Skeletal muscle tissue (tissue), 4 donors: ENCODE measurements around the gene LMOD1. TPM values are rescaled to one million over a fixed set of nuclear protein-coding genes. Genes with fewer than 3 reads are reported as not detected.
A peak's percentile ranks its signal among the peaks of the same experiment; 100 is the strongest.

Experiments
- H3K27ac ChIP-seq: one replicate; pipeline ENCODE4 v1.7.0; 2013; ENCODE audit warnings: mild to moderate bottlenecking, low read depth, low read length, inconsistent platforms
- H3K27me3 ChIP-seq, 3 donors: one replicate each; pipeline ENCODE4 v1.7.0; 2013; ENCODE audit warnings: low read length in 3 of 3; ENCODE audit not compliant: control insufficient read depth in 3 of 3, insufficient read depth in 3 of 3
- H3K36me3 ChIP-seq, 3 donors: one replicate each; pipeline ENCODE4 v1.7.0; 2013; ENCODE audit warnings: low read length in 3 of 3; ENCODE audit not compliant: control insufficient read depth in 3 of 3, insufficient read depth in 3 of 3
- H3K4me1 ChIP-seq, 3 donors: one replicate each; pipeline ENCODE4 v1.7.0; 2013; ENCODE audit warnings: low read length in 3 of 3, mild to moderate bottlenecking in 3 of 3; ENCODE audit not compliant: control insufficient read depth in 3 of 3, insufficient read depth in 3 of 3
- H3K4me3 ChIP-seq, 3 donors: one replicate each; pipeline ENCODE4 v1.7.0; 2013; ENCODE audit warnings: low read length in 3 of 3
- H3K9ac ChIP-seq, 3 donors: one replicate each; pipeline ENCODE4 v1.7.0; 2013; ENCODE audit warnings: low read length in 3 of 3, mild to moderate bottlenecking in 3 of 3, moderate library complexity in 2 of 3, low read depth in 1 of 3
- H3K9me3 ChIP-seq, 3 donors: one replicate each; pipeline ENCODE4 v1.7.0; 2013; ENCODE audit warnings: low read length in 3 of 3; ENCODE audit not compliant: control insufficient read depth in 3 of 3
- total RNA-seq: library from RNA; depleted of rRNA; stranded (reverse); fragments of >200 nt; gene quantifications from one replicate; pipeline ENCODE4 v1.2.3, GENCODE V29; 2014
- donor health status: Osteomylitis.

The LMOD1 gene
- total RNA-seq: 15.1 TPM

DNA sequence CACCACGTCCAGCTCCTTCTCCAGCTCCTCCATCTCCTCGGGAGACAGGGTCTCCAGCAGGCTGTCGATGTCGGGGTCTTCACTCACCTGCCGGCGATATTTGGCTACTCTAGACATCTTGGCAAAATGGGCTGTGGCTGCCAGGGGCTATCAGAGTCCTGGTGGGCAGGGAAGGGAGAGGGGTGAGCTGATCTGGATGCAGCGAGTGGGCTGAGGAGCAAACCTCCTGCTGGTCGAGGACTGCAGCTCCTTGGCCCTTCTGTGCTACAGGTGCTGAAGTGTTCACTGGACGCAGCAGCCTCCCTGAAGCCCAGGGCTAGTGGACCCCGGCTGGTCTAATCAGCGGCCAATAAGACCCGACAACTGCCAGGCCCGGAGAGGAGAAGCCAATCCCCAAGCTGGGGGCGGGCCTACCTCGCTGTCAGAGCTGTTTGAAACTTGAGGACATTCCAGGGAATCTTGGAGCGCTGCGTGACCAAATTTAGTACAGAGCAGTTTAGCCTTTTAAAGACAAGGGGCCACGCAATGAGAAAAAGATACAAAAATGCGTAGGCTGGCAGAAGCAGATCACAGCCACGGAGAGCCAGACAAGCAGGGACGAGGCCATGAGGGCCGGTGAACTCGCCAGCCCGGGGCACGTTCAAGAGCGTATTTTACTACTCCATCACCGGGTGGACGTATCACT, at the start of gene LMOD1:
Gene LMOD1 (minus strand): TSS at position 325 of the 685 bp plus-strand sequence. CDS start 208 bp downstream, at position 117.
- no peaks in the 10 kb centered on the region for H3K9me3 ChIP-seq
- H3K27me3 ChIP-seq: no peaks in the 10 kb centered on the region
- H3K4me3 ChIP-seq: peak within 1 kb of the TSS; percentile 93 to 98 (median 97)
- H3K27ac ChIP-seq: peak within 1 kb of the TSS; percentile 79
- H3K36me3 ChIP-seq: peaks cover 0 to 4% (median 3%) of the 10 kb centered on the region in 3 donors
- peaks cover 30 to 58% (median 36%) of the 10 kb centered on the region in 3 donors for H3K4me1 ChIP-seq
- H3K9ac ChIP-seq: peak within 1 kb of the TSS; percentile 94 to 96 (median 96)

- Histone ChIP-seq H3K27me3 (no peaks in the 10 kb centered on the region), H3K9me3 (no peaks in the 10 kb centered on the region), H3K36me3 (peaks cover 37 to 45% (median 37%) of the 10 kb centered on the region in 3 donors), H3K4me3 (no peak overlapping the region), H3K4me1 (peaks cover 2 to 7% (median 7%) of the 10 kb centered on the region in 3 donors), H3K27ac (no peak overlapping the region), H3K9ac (no peak overlapping the region)
These were observed 44.1 kb upstream of the LMOD1 start for GRCh38 chr1:201990427-201990826.

DNA sequence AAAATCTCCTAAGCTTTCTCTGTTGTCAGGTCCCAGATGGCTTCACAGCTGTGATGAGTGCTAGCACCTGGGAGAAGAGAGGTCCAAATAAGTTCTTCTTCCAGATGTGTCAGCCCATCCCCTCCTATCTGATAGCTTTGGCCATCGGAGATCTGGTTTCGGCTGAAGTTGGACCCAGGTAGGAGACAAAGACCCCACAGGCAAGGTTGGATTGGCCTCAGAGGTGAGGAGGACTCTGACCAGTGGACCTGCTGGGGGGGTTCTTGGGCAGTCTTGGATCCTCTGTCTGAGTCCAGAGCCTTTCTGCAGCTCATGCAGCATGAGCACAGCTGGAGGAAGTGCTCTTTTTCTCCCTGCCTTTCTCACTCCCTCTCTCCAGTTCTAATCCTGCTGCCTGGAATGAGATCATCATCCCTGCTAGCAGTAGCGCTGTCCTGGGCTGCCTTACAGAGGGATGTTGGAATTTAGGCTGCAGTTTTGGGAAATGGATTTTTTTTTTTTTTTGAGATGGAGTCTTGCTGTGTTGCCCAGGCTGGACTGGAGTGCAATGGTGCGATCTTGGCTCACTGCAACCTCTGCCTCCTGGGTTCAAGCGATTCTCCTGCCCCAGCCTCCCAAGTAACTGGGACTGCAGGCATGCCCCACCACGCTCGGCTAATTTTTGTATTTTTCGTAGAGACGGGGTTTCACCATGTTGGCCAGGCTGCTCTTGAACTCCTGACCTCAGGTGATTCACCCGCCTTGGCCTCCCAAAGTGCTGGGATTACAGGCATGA, 43.2 kb upstream of the LMOD1 start:
- H3K4me3 ChIP-seq: no peak overlapping the region
- no peaks in the 10 kb centered on the region for H3K27me3 ChIP-seq
- H3K4me1 ChIP-seq: peaks cover 2 to 11% (median 7%) of the 10 kb centered on the region in 3 donors
- H3K9me3 ChIP-seq: no peaks in the 10 kb centered on the region
- no peak overlapping the region for H3K27ac ChIP-seq
- peaks cover 34 to 42% (median 37%) of the 10 kb centered on the region in 3 donors for H3K36me3 ChIP-seq
- no peak overlapping the region for H3K9ac ChIP-seq

DNA sequence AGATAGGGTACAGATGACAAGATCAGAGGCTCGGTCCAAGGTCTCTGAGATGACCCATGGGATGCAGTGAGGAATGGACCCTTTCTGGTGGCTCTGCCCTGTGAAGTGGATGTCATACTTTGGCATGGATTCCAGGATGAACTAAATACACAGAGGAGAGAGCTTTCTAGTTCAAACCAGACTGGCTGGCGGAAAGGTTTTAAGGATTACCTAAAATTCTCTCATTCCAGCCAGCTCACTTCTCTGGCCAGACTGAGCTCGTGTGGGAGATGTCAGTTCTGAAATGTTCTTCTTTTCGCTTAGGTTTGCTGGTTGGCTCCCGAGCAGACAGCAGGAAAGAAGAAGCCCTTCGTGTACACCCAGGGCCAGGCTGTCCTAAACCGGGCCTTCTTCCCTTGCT, 42.3 kb upstream of the LMOD1 start:
- H3K27ac ChIP-seq: no peak overlapping the region
- peaks cover 4 to 14% (median 11%) of the 10 kb centered on the region in 3 donors for H3K4me1 ChIP-seq
- peaks cover 26 to 36% (median 34%) of the 10 kb centered on the region in 3 donors for H3K36me3 ChIP-seq
- no peak overlapping the region for H3K4me3 ChIP-seq
- H3K27me3 ChIP-seq: no peaks in the 10 kb centered on the region
- no peaks in the 10 kb centered on the region for H3K9me3 ChIP-seq
- H3K9ac ChIP-seq: no peak overlapping the region

DNA sequence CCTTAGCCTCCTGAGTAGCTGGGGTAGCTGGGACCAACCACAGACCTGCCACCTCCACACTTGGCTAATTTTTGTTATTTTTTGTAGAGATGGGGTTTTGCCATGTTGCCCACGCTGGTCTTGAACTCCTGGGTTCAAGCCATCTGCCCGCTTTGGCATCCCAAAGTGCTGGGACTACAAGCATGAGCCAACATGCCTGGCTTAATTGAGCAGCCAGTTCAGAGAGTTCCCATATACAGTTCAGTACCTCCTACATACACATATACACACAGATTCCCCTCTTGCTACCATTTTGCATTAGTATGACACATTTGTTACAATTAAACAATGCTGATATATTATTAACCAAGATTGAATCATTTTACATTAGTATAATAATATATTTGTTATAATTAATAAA, 39.0 kb upstream of the LMOD1 start:
- peaks cover 9 to 24% (median 19%) of the 10 kb centered on the region in 3 donors for H3K4me1 ChIP-seq
- no peak overlapping the region for H3K9ac ChIP-seq
- no peaks in the 10 kb centered on the region for H3K27me3 ChIP-seq
- peaks cover 10 to 17% (median 12%) of the 10 kb centered on the region in 3 donors for H3K36me3 ChIP-seq
- no peak overlapping the region for H3K4me3 ChIP-seq
- no peak overlapping the region for H3K27ac ChIP-seq
- H3K9me3 ChIP-seq: no peaks in the 10 kb centered on the region

- no peaks in the 10 kb centered on the region for H3K9me3 ChIP-seq
- no peak overlapping the region for H3K27ac ChIP-seq
- no peak overlapping the region for H3K9ac ChIP-seq
- H3K4me3 ChIP-seq: no peak overlapping the region
- no peaks in the 10 kb centered on the region for H3K27me3 ChIP-seq
- H3K4me1 ChIP-seq: peaks cover 9 to 24% (median 19%) of the 10 kb centered on the region in 3 donors
- peaks cover 4 to 10% (median 4%) of the 10 kb centered on the region in 3 donors for H3K36me3 ChIP-seq
These were observed 38.1 kb upstream of the LMOD1 start for GRCh38 chr1:201984446-201984845.

- peak overlapping the region; percentile 64 to 95 (median 87) for H3K9ac ChIP-seq
- H3K4me1 ChIP-seq: peaks cover 9 to 25% (median 19%) of the 10 kb centered on the region in 3 donors
- H3K9me3 ChIP-seq: no peaks in the 10 kb centered on the region
- H3K27ac ChIP-seq: peak overlapping the region; percentile 72
- H3K27me3 ChIP-seq: no peaks in the 10 kb centered on the region
- H3K4me3 ChIP-seq: peak overlapping the region; percentile 72 to 88 (median 82)
- peaks cover 0 to 2% (median 0%) of the 10 kb centered on the region in 3 donors for H3K36me3 ChIP-seq
These were observed 37.0 kb upstream of the LMOD1 start for GRCh38 chr1:201983380-201983805.

DNA sequence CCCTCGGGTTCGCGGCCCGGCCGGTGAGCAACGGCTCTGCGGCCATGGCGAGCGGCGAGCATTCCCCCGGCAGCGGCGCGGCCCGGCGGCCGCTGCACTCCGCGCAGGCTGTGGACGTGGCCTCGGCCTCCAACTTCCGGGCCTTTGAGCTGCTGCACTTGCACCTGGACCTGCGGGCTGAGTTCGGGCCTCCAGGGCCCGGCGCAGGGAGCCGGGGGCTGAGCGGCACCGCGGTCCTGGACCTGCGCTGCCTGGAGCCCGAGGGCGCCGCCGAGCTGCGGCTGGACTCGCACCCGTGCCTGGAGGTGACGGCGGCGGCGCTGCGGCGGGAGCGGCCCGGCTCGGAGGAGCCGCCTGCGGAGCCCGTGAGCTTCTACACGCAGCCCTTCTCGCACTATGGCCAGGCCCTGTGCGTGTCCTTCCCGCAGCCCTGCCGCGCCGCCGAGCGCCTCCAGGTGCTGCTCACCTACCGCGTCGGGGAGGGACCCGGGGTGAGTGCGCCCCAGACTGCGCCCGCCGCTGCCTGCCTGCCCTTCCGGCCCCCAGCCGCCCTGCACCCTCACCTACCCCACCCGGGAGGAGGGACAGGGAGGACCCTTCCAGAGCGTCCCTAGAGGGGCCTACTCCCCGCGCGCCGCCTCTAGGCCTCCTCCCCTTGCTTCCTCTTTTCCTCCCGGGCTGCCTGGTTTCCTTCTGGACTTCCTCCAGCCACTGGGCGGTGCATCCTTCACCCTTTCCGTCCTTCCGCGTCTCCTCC, 36.5 kb upstream of the LMOD1 start, which contains the start of gene RNPEP:
Gene RNPEP (plus strand): TSS at position 26 of the 757 bp plus-strand sequence. CDS start 19 bp downstream, at position 45.
- H3K36me3 ChIP-seq: peaks cover 0 to 2% (median 0%) of the 10 kb centered on the region in 3 donors
- no peaks in the 10 kb centered on the region for H3K9me3 ChIP-seq
- no peaks in the 10 kb centered on the region for H3K27me3 ChIP-seq
- H3K4me1 ChIP-seq: peaks cover 9 to 27% (median 19%) of the 10 kb centered on the region in 3 donors
- H3K9ac ChIP-seq: peak within 1 kb of the TSS; percentile 64 to 95 (median 87)
- peak within 1 kb of the TSS; percentile 72 for H3K27ac ChIP-seq
- peak within 1 kb of the TSS; percentile 76 to 88 (median 82) for H3K4me3 ChIP-seq

DNA sequence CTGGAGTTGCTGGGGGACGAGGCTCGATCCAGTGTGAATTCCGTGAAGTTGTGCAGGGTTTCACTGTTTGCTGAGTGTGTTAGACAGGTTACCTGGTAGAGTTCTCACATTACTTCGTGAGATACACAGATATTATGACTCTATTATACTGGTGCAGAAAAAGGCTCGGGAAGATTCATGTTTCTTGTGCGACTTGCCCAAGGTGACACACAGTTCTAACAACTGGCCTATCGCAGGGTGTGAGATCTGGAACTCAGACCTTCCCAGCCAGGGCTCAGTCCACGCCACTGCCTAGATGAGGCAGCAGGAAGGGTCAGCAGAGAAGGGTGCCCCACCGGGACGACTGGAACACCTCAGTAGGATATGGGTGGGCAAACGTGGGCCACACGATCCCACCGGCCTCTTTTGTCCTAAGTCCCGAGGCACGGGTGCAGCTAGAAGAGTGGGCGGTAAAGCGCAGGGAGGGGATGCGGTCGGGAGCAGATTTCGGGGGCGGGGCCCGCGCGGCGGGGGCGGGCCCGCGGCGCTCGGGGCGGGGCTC, 35.8 kb upstream of the LMOD1 start:
- Histone ChIP-seq H3K36me3 (peaks cover 0 to 2% (median 0%) of the 10 kb centered on the region in 3 donors), H3K9me3 (no peaks in the 10 kb centered on the region), H3K4me3 (peak overlapping the region; percentile 76 to 88 (median 82)), H3K27ac (no peak overlapping the region), H3K4me1 (peaks cover 8 to 25% (median 18%) of the 10 kb centered on the region in 3 donors), H3K27me3 (no peaks in the 10 kb centered on the region), H3K9ac (peak overlapping the region; percentile 63 to 95 (median 72))
